GM21423 (cell line): ENCODE data around the gene ABCC11.
"Not testable (repeated sequence)": the region's sequence is repeated elsewhere in the genome, so short reads cannot be mapped to it uniquely, and the experiment has no call there.

Experiments used
- ATAC-seq: cut with Tn5 transposase; IDR thresholded peaks from one replicate; pipeline ENCODE4 v1.9.1; 2021; ENCODE audit warnings: mild to moderate bottlenecking, moderate library complexity; ENCODE audit not compliant: unreplicated experiment

ABCC11 gene

GRCh38 chr16:48250520-48251278, 3.4 kb upstream of the ABCC11 start:
- no peak for ATAC-seq

- no peak for ATAC-seq
Measured at GRCh38 chr16:48246066-48246465, 1.3 kb downstream of the ABCC11 start.

- no peak for ATAC-seq
Measured at GRCh38 chr16:48244863-48245195, 2.5 kb downstream of the ABCC11 start.

GRCh38 chr16:48244080-48244862, 3.1 kb downstream of the ABCC11 start, which contains the start of gene LONP2:
Gene LONP2, plus strand, starts transcription at chr16:48244300. Its CDS starts 89 bp downstream, at chr16:48244389.
- ATAC-seq, result peak; percentile 95

- not testable (repeated sequence) for ATAC-seq
Measured at GRCh38 chr16:48240147-48240546, 7.2 kb downstream of the ABCC11 start.

GRCh38 chr16:48236286-48236685, 11.1 kb downstream of the ABCC11 start:
- ATAC-seq, result no peak

- no peak for ATAC-seq
Measured at GRCh38 chr16:48235556-48236136, 11.7 kb downstream of the ABCC11 start.

- ATAC-seq, result no peak
Measured at GRCh38 chr16:48235058-48235555, 12.2 kb downstream of the ABCC11 start.

- no peak for ATAC-seq
Measured at GRCh38 chr16:48234630-48235029, 12.7 kb downstream of the ABCC11 start.

GRCh38 chr16:48232493-48233040, 14.8 kb downstream of the ABCC11 start:
- ATAC-seq, result no peak

GRCh38 chr16:48231727-48232492, 15.4 kb downstream of the ABCC11 start:
- ATAC-seq, result peak; percentile 68

- no peak for ATAC-seq
Measured at GRCh38 chr16:48225456-48225855, 21.9 kb downstream of the ABCC11 start.

GRCh38 chr16:48223490-48223889, 23.8 kb downstream of the ABCC11 start:
- no peak for ATAC-seq

GRCh38 chr16:48220891-48221290, 26.4 kb downstream of the ABCC11 start:
- no peak for ATAC-seq

GRCh38 chr16:48218473-48218872, 28.9 kb downstream of the ABCC11 start:
- ATAC-seq, result no peak

GRCh38 chr16:48217708-48218107, 29.6 kb downstream of the ABCC11 start:
- ATAC-seq, result no peak

- no peak for ATAC-seq
Measured at GRCh38 chr16:48215738-48216137, 31.6 kb downstream of the ABCC11 start.

- ATAC-seq, result no peak
Measured at GRCh38 chr16:48212033-48212432, 35.3 kb downstream of the ABCC11 start.

GRCh38 chr16:48210747-48211146, 36.6 kb downstream of the ABCC11 start:
- ATAC-seq, result no peak

- ATAC-seq, result no peak
Measured at GRCh38 chr16:48206594-48207242, 40.6 kb downstream of the ABCC11 start.
